Right atrium auricular region (tissue), 2 donors: ENCODE measurements around the gene PRR16. TPM values are rescaled to one million over a fixed set of nuclear protein-coding genes. Genes with fewer than 3 reads are reported as not detected.

Source experiments
- DNase-seq: peaks from one replicate; pipeline ENCODE4 v3.0.0-alpha.2; 2019; ENCODE audit warnings: low spot score
- H3K27ac ChIP-seq, 2 donors: fragments of 200-600 bp; sonication (generic); 1 replicate in 1 of 2; 2 replicates in 1 of 2; pipeline ENCODE4 v1.5.1; 2016 to 2019
- H3K27me3 ChIP-seq, 2 donors: fragments of 200-600 bp; sonication (generic); one replicate each; pipeline versions ENCODE4 v1.5.1 to v1.6.0; 2017 to 2019
- H3K36me3 ChIP-seq: fragments of 200-600 bp; sonication (generic); one replicate; pipeline ENCODE4 v1.5.1; 2016
- H3K4me1 ChIP-seq, 2 donors: fragments of 200-600 bp; sonication (generic); one replicate each; pipeline versions ENCODE4 v1.5.1 to v1.6.0; 2017 to 2019
- H3K4me3 ChIP-seq, 2 donors: fragments of 200-600 bp; sonication (generic); 1 replicate in 1 of 2; 2 replicates in 1 of 2; pipeline ENCODE4 v1.5.1; 2017 to 2019; ENCODE audit warnings: mild to moderate bottlenecking in 1 of 2, moderate library complexity in 1 of 2
- H3K9me3 ChIP-seq, 2 donors: fragments of 200-600 bp; sonication (generic); one replicate each; pipeline ENCODE4 v1.5.1; 2019
- CTCF ChIP-seq, 2 donors: fragments of 200-600 bp; sonication (generic); IDR thresholded peaks; one replicate each; pipeline ENCODE4 v1.5.1; 2019; ENCODE audit warnings: antibody characterized with exemption in 2 of 2
- total RNA-seq, 2 donors: library from RNA; depleted of rRNA; stranded (reverse); fragments of >200 nt; gene quantifications; one replicate each; pipeline ENCODE4 v1.1.0, GENCODE V29; 2016

The PRR16 gene
- total RNA-seq, 2 donors from 2014 or later: 1.7 to 6.3 TPM

GRCh38 chr5:120555345-120555744, 91.2 kb downstream of the PRR16 start:
- DNase-seq: no peak
- TF ChIP-seq CTCF (IDR thresholded peaks at IDR 0.05): no peak
- Histone ChIP-seq H3K27ac (no peak overlapping the region), H3K4me3 (no peak overlapping the region), H3K4me1 (no peaks in the 10 kb centered on the region), H3K9me3 (no peaks in the 10 kb centered on the region), H3K36me3 (no peaks in the 10 kb centered on the region), H3K27me3 (no peaks in the 10 kb centered on the region)

DNA sequence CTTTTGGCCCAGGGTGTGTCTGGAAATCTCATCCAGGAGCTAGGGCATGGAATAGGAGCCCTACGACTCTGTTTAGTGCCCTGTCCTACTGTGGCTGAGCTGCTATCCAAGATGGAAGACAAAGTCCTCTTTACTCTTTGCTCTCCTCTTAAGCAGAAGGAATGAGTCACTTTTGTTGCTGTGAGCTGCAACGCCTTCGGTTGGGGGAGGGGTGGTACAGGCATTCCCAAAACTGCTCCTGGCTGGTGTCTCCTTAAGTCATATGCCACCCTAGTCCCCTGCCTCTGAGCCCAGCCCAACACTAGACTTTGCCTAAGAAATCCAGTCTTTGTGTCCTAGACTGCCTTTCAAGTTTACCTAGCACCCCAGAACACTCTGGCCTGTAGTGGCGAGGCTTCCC, 99.9 kb downstream of the PRR16 start:
- H3K9me3 ChIP-seq: no peaks in the 10 kb centered on the region
- H3K27me3 ChIP-seq: no peaks in the 10 kb centered on the region
- no peak for TF ChIP-seq CTCF (IDR thresholded peaks at IDR 0.05)
- H3K27ac ChIP-seq: no peak overlapping the region
- DNase-seq: no peak
- H3K36me3 ChIP-seq: no peaks in the 10 kb centered on the region
- no peaks in the 10 kb centered on the region for H3K4me1 ChIP-seq
- H3K4me3 ChIP-seq: no peak overlapping the region

DNA sequence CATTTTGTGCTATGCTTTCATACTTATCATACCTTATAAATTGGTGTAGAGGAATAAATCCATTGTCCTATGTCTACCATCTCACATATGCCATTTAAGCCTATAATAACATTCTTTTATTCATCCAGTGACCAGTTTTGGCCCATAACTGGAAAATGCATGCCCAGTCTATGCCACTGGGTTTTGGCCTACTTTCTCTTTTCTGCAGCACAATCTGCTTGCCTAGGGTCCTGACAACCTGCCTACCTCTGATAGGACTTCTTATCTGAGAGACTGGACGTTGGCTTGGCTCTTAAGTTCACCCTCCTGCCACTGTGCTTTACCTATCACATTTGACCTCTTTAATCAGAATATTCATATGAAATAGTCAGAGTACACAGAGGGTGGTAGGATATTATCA, 103.0 kb downstream of the PRR16 start:
- no peaks in the 10 kb centered on the region for H3K27me3 ChIP-seq
- H3K9me3 ChIP-seq: no peaks in the 10 kb centered on the region
- H3K4me1 ChIP-seq: no peaks in the 10 kb centered on the region
- no peak for DNase-seq
- H3K4me3 ChIP-seq: no peak overlapping the region
- no peak overlapping the region for H3K27ac ChIP-seq
- TF ChIP-seq CTCF (IDR thresholded peaks at IDR 0.05): no peak
- no peaks in the 10 kb centered on the region for H3K36me3 ChIP-seq

GRCh38 chr5:120567921-120568320, 103.8 kb downstream of the PRR16 start:
- Histone ChIP-seq H3K27me3 (no peaks in the 10 kb centered on the region), H3K27ac (no peak overlapping the region), H3K9me3 (no peaks in the 10 kb centered on the region), H3K4me3 (no peak overlapping the region), H3K36me3 (no peaks in the 10 kb centered on the region), H3K4me1 (no peaks in the 10 kb centered on the region)
- DNase-seq: no peak
- no peak for TF ChIP-seq CTCF (IDR thresholded peaks at IDR 0.05)

- Histone ChIP-seq H3K36me3 (no peaks in the 10 kb centered on the region), H3K4me3 (no peak overlapping the region), H3K9me3 (no peaks in the 10 kb centered on the region), H3K4me1 (no peaks in the 10 kb centered on the region), H3K27ac (no peak overlapping the region), H3K27me3 (no peaks in the 10 kb centered on the region)
- TF ChIP-seq CTCF (IDR thresholded peaks at IDR 0.05): no peak
- DNase-seq: no peak
Observed at GRCh38 chr5:120568711-120569110, 104.6 kb downstream of the PRR16 start.

- no peak overlapping the region for H3K4me3 ChIP-seq
- H3K27ac ChIP-seq: no peak overlapping the region
- H3K9me3 ChIP-seq: peaks cover 0 to 11% of the 10 kb centered on the region in 2 donors
- H3K36me3 ChIP-seq: no peaks in the 10 kb centered on the region
- no peaks in the 10 kb centered on the region for H3K27me3 ChIP-seq
- TF ChIP-seq CTCF (IDR thresholded peaks at IDR 0.05): no peak
- no peak for DNase-seq
- H3K4me1 ChIP-seq: no peaks in the 10 kb centered on the region
Observed at GRCh38 chr5:120576588-120576987, 112.5 kb downstream of the PRR16 start.
